Activated CD8-positive, alpha-beta T cell treated with anti-CD3 and anti-CD28 coated beads for 36 hours (primary cell): ENCODE results near the gene FGF2. TPM values are rescaled to one million over a fixed set of nuclear protein-coding genes. Genes with fewer than 3 reads are reported as not detected.

Experiments used
- ATAC-seq: fragments of 200-7000 bp; cut with Tn5 transposase; one replicate; pipeline ENCODE4 v1.10.0; 2021; ENCODE audit warnings: mild to moderate bottlenecking, moderate library complexity
- CTCF ChIA-PET: fragments of 350-600 bp; sonication (Branson Sonifier 250); formaldehyde crosslinking; loops from one replicate; lab custom pipeline; 2021; ENCODE audit warnings: antibody characterized with exemption; lab: Charles Lee
- POLR2A ChIA-PET: fragments of 350-600 bp; sonication (Branson Sonifier 250); formaldehyde crosslinking; loops from one replicate; lab custom pipeline; 2021; ENCODE audit warnings: antibody characterized with exemption; lab: Charles Lee
- DNase-seq: peaks from one replicate; pipeline ENCODE4 v3.0.0-alpha.2; 2020
- H3K27ac Mint-ChIP-seq: one replicate; pipeline ENCODE4 v1.8.0; 2021; ENCODE audit warnings: mild to moderate bottlenecking, mixed read lengths
- H3K27me3 Mint-ChIP-seq: one replicate; pipeline ENCODE4 v1.8.0; 2021; ENCODE audit warnings: mixed read lengths
- H3K36me3 Mint-ChIP-seq: one replicate; pipeline ENCODE4 v1.8.0; 2021; ENCODE audit warnings: low read depth, mixed read lengths
- H3K4me1 Mint-ChIP-seq: one replicate; pipeline ENCODE4 v1.8.0; 2021; ENCODE audit warnings: low read depth, mixed read lengths
- H3K4me3 Mint-ChIP-seq: one replicate; pipeline ENCODE4 v1.8.0; 2021; ENCODE audit warnings: mild to moderate bottlenecking, moderate library complexity, mixed read lengths
- H3K9me3 Mint-ChIP-seq: one replicate; pipeline ENCODE4 v1.8.0; 2021; ENCODE audit warnings: mixed read lengths
- CTCF ChIP-seq: fragments of 200-600 bp; IDR thresholded peaks from one replicate; pipeline ENCODE4 v1.8.0; 2022; ENCODE audit warnings: antibody characterized with exemption, mild to moderate bottlenecking
- intact Hi-C: fragments of 100-400 bp; cut with micrococcal nuclease; formaldehyde crosslinking; loops from one replicate; pipeline ENCODE4 v1.10.0; 2022
- total RNA-seq, 2 experiments: library from RNA; stranded (reverse); gene quantifications; one replicate each; pipeline ENCODE4 v1.2.3, GENCODE V29; 2021

FGF2 gene
- total RNA-seq, 2 experiments from 2014 or later: 0.13 TPM; not detected in 1

DNA sequence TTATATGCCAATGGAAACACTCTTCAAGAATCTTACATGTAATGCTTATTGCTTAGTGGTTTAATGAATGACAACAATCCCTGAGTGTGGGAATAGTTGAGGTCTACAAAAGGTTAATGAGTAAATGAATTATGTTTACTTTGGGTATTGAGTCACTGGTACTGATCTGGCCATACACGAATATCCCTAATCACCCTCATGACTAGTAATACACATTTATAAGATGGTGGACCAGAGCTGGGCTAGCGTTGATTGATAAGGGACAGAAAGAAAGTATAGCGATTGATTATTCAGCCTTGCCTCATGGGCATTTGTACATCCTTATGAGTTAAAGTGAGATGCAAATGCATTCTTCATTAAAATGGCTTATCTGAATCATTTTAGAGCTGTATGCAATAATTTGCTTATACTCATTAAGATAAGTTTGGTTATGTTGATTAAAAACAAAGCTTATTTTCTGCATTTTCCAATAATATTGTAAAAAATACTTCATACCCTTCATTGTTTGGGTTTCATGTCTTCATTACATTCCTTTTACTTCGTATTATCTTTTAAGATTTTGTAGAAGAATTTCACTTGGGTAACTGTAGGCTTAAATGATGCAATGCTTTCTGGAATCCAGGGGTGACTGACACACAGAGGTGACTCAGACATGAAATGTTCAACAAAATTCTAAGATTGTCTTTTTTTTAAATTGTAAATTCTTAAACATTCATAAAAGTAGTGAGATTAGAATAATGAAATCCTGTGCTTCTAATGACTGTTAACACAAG, 47.4 kb downstream of the FGF2 start:
- H3K27ac Mint-ChIP-seq: no peak overlapping the region
- H3K27me3 Mint-ChIP-seq: peaks cover 32% of the 10 kb centered on the region
- no peak for ATAC-seq
- no peak for DNase-seq
- ChIA-PET CTCF (interaction anchor here (1.0 kb wide), 1 partner anchor 47 kb away, joined by 4 read pairs; no protein-coding TSS in a partner anchor), POLR2A (no interaction called here)
- no peaks in the 10 kb centered on the region for H3K36me3 Mint-ChIP-seq
- TF ChIP-seq CTCF: no peak
- intact Hi-C loops: no loop called here
- H3K4me1 Mint-ChIP-seq: no peaks in the 10 kb centered on the region
- H3K9me3 Mint-ChIP-seq: peaks cover 1% of the 10 kb centered on the region
- no peak overlapping the region for H3K4me3 Mint-ChIP-seq

DNA sequence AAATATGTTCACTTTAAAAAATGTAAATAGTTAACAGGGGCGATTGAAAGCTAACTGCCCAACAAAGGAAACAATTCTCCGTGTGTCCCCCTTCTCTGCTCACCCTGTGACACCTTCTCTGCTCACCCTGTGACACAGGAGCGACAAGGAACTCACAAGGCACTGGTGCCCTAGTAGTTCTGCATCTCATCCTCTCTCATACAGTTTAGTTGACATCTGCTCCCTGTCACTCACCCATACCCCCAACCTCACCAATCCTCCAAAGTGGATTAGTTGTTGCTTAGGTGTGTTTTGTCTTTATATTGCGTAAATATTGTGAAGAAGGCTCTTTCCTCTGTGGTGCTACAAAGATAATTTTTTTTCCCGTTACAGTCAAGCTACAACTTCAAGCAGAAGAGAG, 49.3 kb downstream of the FGF2 start:
- peaks cover 27% of the 10 kb centered on the region for H3K27me3 Mint-ChIP-seq
- H3K36me3 Mint-ChIP-seq: no peaks in the 10 kb centered on the region
- H3K4me3 Mint-ChIP-seq: no peak overlapping the region
- POLR2A ChIA-PET: no interaction called here
- H3K4me1 Mint-ChIP-seq: no peaks in the 10 kb centered on the region
- intact Hi-C loops: no loop called here
- DNase-seq (no peak), ATAC-seq (no peak)
- H3K9me3 Mint-ChIP-seq: peaks cover 5% of the 10 kb centered on the region
- CTCF ChIA-PET: no interaction called here
- H3K27ac Mint-ChIP-seq: no peak overlapping the region
- TF ChIP-seq CTCF: no peak

GRCh38 chr4:122876456-122876855, 49.8 kb downstream of the FGF2 start:
- Mint-ChIP-seq H3K36me3 (no peaks in the 10 kb centered on the region), H3K9me3 (peaks cover 9% of the 10 kb centered on the region), H3K27ac (no peak overlapping the region), H3K4me1 (no peaks in the 10 kb centered on the region), H3K27me3 (peaks cover 24% of the 10 kb centered on the region), H3K4me3 (no peak overlapping the region)
- intact Hi-C loops: no loop called here
- no peak for TF ChIP-seq CTCF
- DNase-seq (no peak), ATAC-seq (no peak)
- ChIA-PET CTCF (no interaction called here), POLR2A (no interaction called here)

- Mint-ChIP-seq H3K9me3 (peaks cover 7% of the 10 kb centered on the region), H3K4me1 (no peaks in the 10 kb centered on the region), H3K27ac (no peak overlapping the region), H3K27me3 (peaks cover 8% of the 10 kb centered on the region), H3K36me3 (no peaks in the 10 kb centered on the region), H3K4me3 (no peak overlapping the region)
- ATAC-seq (no peak), DNase-seq (no peak)
- ChIA-PET POLR2A (no interaction called here), CTCF (interaction anchor here (1.0 kb wide), 1 partner anchor 121 kb away, joined by 3 read pairs; no protein-coding TSS in a partner anchor)
- no peak for TF ChIP-seq CTCF
- intact Hi-C loops: no loop called here
Observed at GRCh38 chr4:122879001-122879400, 52.4 kb downstream of the FGF2 start.
